Endothelial cell of umbilical vein (primary cell): ENCODE results near the gene PFKP. TPM values are rescaled to one million over a fixed set of nuclear protein-coding genes. Genes with fewer than 3 reads are reported as not detected.

Source experiments
- BruUV-seq: library from RNA; stranded (reverse); fragments of 400-500 nt; replicated peaks from 2 replicates; lab custom pipeline; 2021; lab: Mats Ljungman, UMichigan
- CTCF ChIA-PET: fragments of 300-600, 350-600 bp; sonication (Branson Sonifier 250); formaldehyde crosslinking; loops from one replicate; lab custom pipeline; 2021; ENCODE audit warnings: antibody characterized with exemption, inconsistent platforms; lab: Charles Lee
- POLR2A ChIA-PET: fragments of 300-600, 350-600 bp; sonication (Branson Sonifier 250); formaldehyde crosslinking; loops from one replicate; lab custom pipeline; 2021; ENCODE audit warnings: antibody characterized with exemption, inconsistent platforms; lab: Charles Lee
- DNase-seq: peaks from one replicate; pipeline ENCODE4 v3.0.0-alpha.2; 2011; ENCODE audit warnings: low read depth, low spot score
- FAIRE-seq: peaks from 2 replicates; lab custom pipeline; 2011; peaks lifted over from hg19 to GRCh38; lab: Jason Lieb, UNC
- H2AFZ ChIP-seq: 2 replicates; pipeline ENCODE4 v1.6.0; 2012; ENCODE audit warnings: low read depth, low read length, control low read depth, inconsistent platforms
- H3K27ac ChIP-seq: 2 replicates; pipeline ENCODE4 v1.5.1; 2011; ENCODE audit warnings: low read depth, mild to moderate bottlenecking, control low read depth, low read length, moderate library complexity; ENCODE audit not compliant: insufficient read depth
- H3K27me3 ChIP-seq, 2 experiments: 2 replicates each; pipeline versions ENCODE4 v1.6.0 to v1.6.1; 2011; ENCODE audit warnings: low read length in 2 of 2, mixed read lengths in 1 of 2; ENCODE audit not compliant: control insufficient read depth in 2 of 2, insufficient read depth in 2 of 2
- H3K36me3 ChIP-seq, 2 experiments: 2 replicates in 1 of 2; 3 replicates in 1 of 2; pipeline ENCODE4 v1.5.1; 2011; ENCODE audit warnings: low read length in 2 of 2, mild to moderate bottlenecking in 1 of 2, moderate library complexity in 1 of 2; ENCODE audit not compliant: control insufficient read depth in 2 of 2, insufficient read depth in 2 of 2; ENCODE audit errors: extremely low read depth in 1 of 2
- H3K4me1 ChIP-seq: 3 replicates; pipeline ENCODE4 v1.5.1; 2011; ENCODE audit warnings: mild to moderate bottlenecking, low read length; ENCODE audit not compliant: control insufficient read depth, insufficient read depth; ENCODE audit errors: extremely low read depth
- H3K4me2 ChIP-seq: 2 replicates; pipeline ENCODE4 v1.6.1; 2011; ENCODE audit warnings: low read length, control low read depth, mixed read lengths; ENCODE audit not compliant: insufficient read depth
- H3K4me3 ChIP-seq, 3 experiments: fragments of 200-600 bp in 1 of 3; sonication (generic), shearing (Covaris generic) in 1 of 3; replicated peaks in 1 of 3; 2 replicates each; pipeline ENCODE4 v1.5.1; 2011 to 2016; ENCODE audit warnings: control low read depth in 3 of 3, low read length in 3 of 3, mild to moderate bottlenecking in 2 of 3, inconsistent platforms in 1 of 3, low read depth in 1 of 3, moderate library complexity in 1 of 3; ENCODE audit not compliant: insufficient read depth in 1 of 3
- H3K79me2 ChIP-seq: 2 replicates; pipeline ENCODE4 v1.6.0; 2012; ENCODE audit warnings: low read length, inconsistent platforms; ENCODE audit not compliant: control insufficient read depth, insufficient read depth
- H3K9ac ChIP-seq: replicated peaks from 2 replicates; pipeline ENCODE3; 2011; ENCODE audit warnings: low read length, control low read depth; ENCODE audit not compliant: insufficient read depth; ENCODE audit errors: extremely low read depth
- H3K9me1 ChIP-seq: replicated peaks from 3 replicates; pipeline ENCODE4 v1.6.0; 2011; ENCODE audit warnings: mild to moderate bottlenecking, low read length; ENCODE audit not compliant: control insufficient read depth, insufficient read depth; ENCODE audit errors: extremely low read depth
- H3K9me3 ChIP-seq: replicated peaks from 2 replicates; pipeline ENCODE4 v1.5.1; 2012; ENCODE audit warnings: low read length, inconsistent platforms; ENCODE audit not compliant: control insufficient read depth, insufficient read depth
- H4K20me1 ChIP-seq: replicated peaks from 2 replicates; pipeline ENCODE3; 2011; ENCODE audit warnings: mild to moderate bottlenecking, low read length; ENCODE audit not compliant: control insufficient read depth, insufficient read depth; ENCODE audit errors: extremely low read depth
- CTCF ChIP-seq, 2 donors: IDR thresholded peaks; 1 replicate in 1 of 2; 2 replicates in 1 of 2; pipeline ENCODE4 v1.5.1; 2011; ENCODE audit warnings: low read length in 2 of 2, mild to moderate bottlenecking in 2 of 2, moderate library complexity in 2 of 2, control low read depth in 1 of 2, inconsistent platforms in 1 of 2, low read depth in 1 of 2; ENCODE audit not compliant: insufficient read depth in 1 of 2; ENCODE audit errors: extremely low read depth in 1 of 2
- EZH2 ChIP-seq: IDR thresholded peaks from 2 replicates; pipeline ENCODE4 v1.6.1; 2012; ENCODE audit warnings: borderline replicate concordance, low read depth, mild to moderate bottlenecking, moderate library complexity, low read length, inconsistent platforms; ENCODE audit not compliant: severe bottlenecking
- FOS ChIP-seq: IDR thresholded peaks from 2 replicates; pipeline ENCODE4 v1.6.1; 2011; ENCODE audit warnings: mild to moderate bottlenecking, low read length, moderate library complexity, borderline replicate concordance; ENCODE audit not compliant: insufficient read depth
- GATA2 ChIP-seq: IDR thresholded peaks from 2 replicates; pipeline ENCODE4 v1.7.0; 2011; ENCODE audit warnings: low read depth, mild to moderate bottlenecking, moderate library complexity, mixed read lengths, low read length; ENCODE audit not compliant: insufficient read length, insufficient read depth
- JUN ChIP-seq: IDR thresholded peaks from 2 replicates; pipeline ENCODE4 v1.6.1; 2011; ENCODE audit warnings: borderline replicate concordance, low read depth; ENCODE audit not compliant: insufficient read length, insufficient read depth
- MAX ChIP-seq: IDR thresholded peaks from 2 replicates; pipeline ENCODE4 v1.6.1; 2011; ENCODE audit not compliant: insufficient read depth, insufficient read length
- MYC ChIP-seq: IDR thresholded peaks from one replicate; pipeline ENCODE4 v1.6.1; 2011; ENCODE audit warnings: mild to moderate bottlenecking, low read depth, low read length
- POLR2A ChIP-seq: IDR thresholded peaks from 2 replicates; pipeline ENCODE4 v1.6.1; 2012; ENCODE audit warnings: low read depth, mild to moderate bottlenecking, control low read depth, low read length
- POLR2AphosphoS5 ChIP-seq: IDR thresholded peaks from 2 replicates; pipeline ENCODE4 v1.6.1; 2012; ENCODE audit warnings: low read depth, mild to moderate bottlenecking, control low read depth, low read length, moderate library complexity; ENCODE audit not compliant: insufficient read depth
- dilution Hi-C: fragments of 300-500 bp; cut with MboI; formaldehyde crosslinking; loops from one replicate; pipeline ENCODE4 v1.15.0; 2019; ENCODE audit warnings: low sequenced_read_pairs; ENCODE audit not compliant: extremely low pct_ligation_motif_present
- intact Hi-C: fragments of 100-400 bp; cut with micrococcal nuclease; formaldehyde crosslinking; loops from one replicate; pipeline ENCODE4 v1.10.0; 2022
- polyA plus RNA-seq, 4 experiments: library from polyadenylated mRNA; depleted of rRNA in 3 of 4; stranded (reverse) in 3 of 4; unstranded in 1 of 4; fragments of >200 nt; gene quantifications; 2 replicates each; pipeline versions ENCODE4 v1.2.1 to v1.2.3, GENCODE V29; 2011 to 2012; ENCODE audit warnings: missing spikeins in 1 of 4
- total RNA-seq: library from RNA; stranded (reverse); gene quantifications from 2 replicates; pipeline ENCODE4 v1.2.3, GENCODE V29; 2021

Gene PFKP
- total and polyA plus RNA-seq, 2 donors (not counting 3 experiments of a cell fraction or from before 2014, with no cell fraction given), result 185 to 359 TPM

- no peaks in the 10 kb centered on the region for H3K9me3 ChIP-seq
- no peak for DNase-seq
- H3K9me1 ChIP-seq, result no peaks in the 10 kb centered on the region
- H3K9ac ChIP-seq, result no peak overlapping the region
- dilution Hi-C loops, result no loop called here
- intact Hi-C loops, result no loop called here
- FAIRE-seq, result no peak
- H3K36me3 ChIP-seq, result peaks cover 12 to 15% of the 10 kb centered on the region in 2 experiments
- CTCF ChIA-PET, result interaction anchor here (1.3 to 1.8 kb wide), 3 partner anchors 8 to 34 kb away, joined by 3 to 6 read pairs (median 3); no protein-coding TSS in a partner anchor
- POLR2A ChIA-PET, result no interaction called here
- no peak overlapping the region for H3K27ac ChIP-seq
- TF ChIP-seq JUN (no peak), POLR2A (no peak), MAX (no peak), FOS (no peak), CTCF (IDR thresholded peaks at IDR 0.05; ENCODE audit: extremely low read depth in 1 of 2, insufficient read depth in 1 of 2, low read depth in 1 of 2, low read length in 2 of 2) (no peak), GATA2 (no peak), POLR2AphosphoS5 (no peak), EZH2 (no peak), MYC (no peak)
- H4K20me1 ChIP-seq, result no peaks in the 10 kb centered on the region
- H2AFZ ChIP-seq, result no peak overlapping the region
- H3K4me3 ChIP-seq, result no peak overlapping the region
- peaks cover 19% of the 10 kb centered on the region for H3K4me1 ChIP-seq
- H3K27me3 ChIP-seq, result no peaks in the 10 kb centered on the region
- peaks cover 90% of the 10 kb centered on the region for H3K79me2 ChIP-seq
- no peak overlapping the region for H3K4me2 ChIP-seq
- BruUV-seq, result no TSS peak
Measured at GRCh38 chr10:3076138-3076537, 8.8 kb downstream of the PFKP start.
